ENCODE measurements around the gene JARID2. TPM values are rescaled to one million over a fixed set of nuclear protein-coding genes. Genes with fewer than 3 reads are reported as not detected.

JARID2 gene
- total RNA-seq, 1 experiment from 2014 or later, result 6.0 TPM

DNA sequence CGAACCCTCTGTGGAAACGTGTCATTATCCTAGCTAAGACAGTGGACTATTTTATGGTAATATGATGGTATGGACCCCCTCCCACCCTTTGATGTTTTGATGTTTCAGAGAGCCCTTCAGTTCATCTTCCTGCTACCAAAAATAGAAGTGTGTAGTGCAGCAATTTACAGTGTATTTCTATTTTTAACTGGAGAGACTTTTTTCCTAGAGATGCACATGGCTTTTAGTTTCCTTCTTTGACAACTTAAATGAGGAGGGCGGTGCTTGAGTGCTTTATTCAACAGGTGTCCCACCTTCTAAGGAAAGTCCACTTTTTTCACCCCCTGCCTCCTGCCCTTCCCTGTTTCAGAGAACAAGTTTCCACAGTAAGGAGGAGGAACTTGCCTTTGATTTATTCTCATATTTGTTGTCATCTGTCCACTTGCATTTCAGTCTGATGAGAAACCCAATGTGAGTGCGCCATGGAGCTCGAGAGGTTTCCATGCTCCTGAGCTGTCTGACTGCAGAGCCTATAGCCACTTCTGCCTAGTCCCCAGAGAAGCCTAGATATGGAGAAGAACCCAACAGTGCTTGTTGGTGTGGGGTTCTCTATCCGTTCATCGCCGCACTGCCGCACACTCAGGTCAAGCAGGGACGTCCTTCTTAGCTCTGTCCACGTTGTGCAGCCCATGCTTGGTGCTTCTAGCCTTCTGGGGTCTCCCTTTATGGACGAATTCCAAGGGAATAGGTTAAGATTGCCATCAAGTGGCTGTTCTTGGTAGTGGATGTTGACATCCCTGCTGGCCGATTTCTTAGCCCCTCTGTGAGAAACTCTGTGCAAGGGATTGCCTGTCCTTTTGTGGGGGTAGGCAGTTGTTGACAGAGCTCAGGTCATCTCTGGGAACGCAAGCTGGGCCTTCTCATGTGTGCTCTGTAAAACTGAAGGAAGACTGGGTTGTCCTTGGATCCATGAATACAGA is 144.2 kb downstream of the JARID2 start:
- ATAC-seq (peak; percentile 70), DNase-seq (ENCODE audit: low read depth, low spot score) (peak; percentile 17)
- CTCF ChIA-PET, result no interaction called here
- no peaks in the 10 kb centered on the region for H3K27me3 ChIP-seq (ENCODE audit: control insufficient read depth, insufficient read depth, low read length)
- no peaks in the 10 kb centered on the region for H3K4me1 ChIP-seq (ENCODE audit: control insufficient read depth, insufficient read depth, low read length)
- no peak overlapping the region for H3K4me3 ChIP-seq (ENCODE audit: low read depth in 2 of 2, low read length in 2 of 2)
- no peaks in the 10 kb centered on the region for H3K36me3 ChIP-seq (ENCODE audit: control insufficient read depth, insufficient read depth, low read length)
- intact Hi-C loops (cut with micrococcal nuclease; ENCODE audit: unreplicated experiment) (no loop called here), in situ Hi-C loops (cut with HindIII; ENCODE audit: low pct_unique_long_range_greater_than_20kb, low sequenced_read_pairs) (no loop called here)
- TF ChIP-seq SIN3A (IDR thresholded peaks at IDR 0.05; ENCODE audit: borderline replicate concordance, insufficient read depth, low read depth, low read length), result no peak
- TF ChIP-seq, protein P1, sequence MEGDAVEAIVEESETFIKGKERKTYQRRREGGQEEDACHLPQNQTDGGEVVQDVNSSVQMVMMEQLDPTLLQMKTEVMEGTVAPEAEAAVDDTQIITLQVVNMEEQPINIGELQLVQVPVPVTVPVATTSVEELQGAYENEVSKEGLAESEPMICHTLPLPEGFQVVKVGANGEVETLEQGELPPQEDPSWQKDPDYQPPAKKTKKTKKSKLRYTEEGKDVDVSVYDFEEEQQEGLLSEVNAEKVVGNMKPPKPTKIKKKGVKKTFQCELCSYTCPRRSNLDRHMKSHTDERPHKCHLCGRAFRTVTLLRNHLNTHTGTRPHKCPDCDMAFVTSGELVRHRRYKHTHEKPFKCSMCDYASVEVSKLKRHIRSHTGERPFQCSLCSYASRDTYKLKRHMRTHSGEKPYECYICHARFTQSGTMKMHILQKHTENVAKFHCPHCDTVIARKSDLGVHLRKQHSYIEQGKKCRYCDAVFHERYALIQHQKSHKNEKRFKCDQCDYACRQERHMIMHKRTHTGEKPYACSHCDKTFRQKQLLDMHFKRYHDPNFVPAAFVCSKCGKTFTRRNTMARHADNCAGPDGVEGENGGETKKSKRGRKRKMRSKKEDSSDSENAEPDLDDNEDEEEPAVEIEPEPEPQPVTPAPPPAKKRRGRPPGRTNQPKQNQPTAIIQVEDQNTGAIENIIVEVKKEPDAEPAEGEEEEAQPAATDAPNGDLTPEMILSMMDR (IDR thresholded peaks at IDR 0.05), result peak; percentile 78
- BruUV-seq (replicated peaks), result no TSS peak
- POLR2A ChIA-PET, result no interaction called here
- H3K27ac ChIP-seq (ENCODE audit: low read length), result no peak overlapping the region
- H3K9me3 ChIP-seq (ENCODE audit: control insufficient read depth, insufficient read depth, low read depth, low read length), result no peaks in the 10 kb centered on the region

DNA sequence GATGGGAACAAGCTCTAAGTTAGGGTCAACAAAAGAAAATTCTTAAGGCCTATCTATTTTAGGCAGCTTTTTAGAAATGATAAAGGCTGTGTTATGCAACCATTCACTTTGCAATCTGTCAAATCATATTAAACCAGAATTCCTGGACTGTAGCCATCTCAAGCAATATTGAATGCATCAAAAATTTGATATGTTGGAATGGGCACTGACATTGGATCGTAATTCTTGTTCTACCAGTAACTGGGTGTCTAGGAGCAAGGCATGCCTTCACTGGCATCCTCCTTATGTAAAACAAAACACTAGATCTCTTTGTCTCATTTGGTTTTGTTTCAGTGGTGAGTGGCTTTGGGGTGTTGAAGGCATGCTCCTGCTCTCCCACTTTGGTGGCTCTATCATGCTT is 145.6 kb downstream of the JARID2 start:
- Histone ChIP-seq H3K4me1 (ENCODE audit: control insufficient read depth, insufficient read depth, low read length) (no peaks in the 10 kb centered on the region), H3K27ac (ENCODE audit: low read length) (no peak overlapping the region), H3K27me3 (ENCODE audit: control insufficient read depth, insufficient read depth, low read length) (no peaks in the 10 kb centered on the region), H3K36me3 (ENCODE audit: control insufficient read depth, insufficient read depth, low read length) (no peaks in the 10 kb centered on the region), H3K9me3 (ENCODE audit: control insufficient read depth, insufficient read depth, low read depth, low read length) (no peaks in the 10 kb centered on the region), H3K4me3 (ENCODE audit: low read depth in 2 of 2, low read length in 2 of 2) (no peak overlapping the region)
- TF ChIP-seq SIN3A (IDR thresholded peaks at IDR 0.05; ENCODE audit: borderline replicate concordance, insufficient read depth, low read depth, low read length) (no peak), POLR2AphosphoS5 (IDR thresholded peaks at IDR 0.05; ENCODE audit: low read depth, low read length) (no peak), TCF7L2 (IDR thresholded peaks at IDR 0.05; ENCODE audit: low read depth, low read length) (no peak)
- TF ChIP-seq, protein P1 (IDR thresholded peaks at IDR 0.05), result no peak
- TF ChIP-seq, protein P2, sequence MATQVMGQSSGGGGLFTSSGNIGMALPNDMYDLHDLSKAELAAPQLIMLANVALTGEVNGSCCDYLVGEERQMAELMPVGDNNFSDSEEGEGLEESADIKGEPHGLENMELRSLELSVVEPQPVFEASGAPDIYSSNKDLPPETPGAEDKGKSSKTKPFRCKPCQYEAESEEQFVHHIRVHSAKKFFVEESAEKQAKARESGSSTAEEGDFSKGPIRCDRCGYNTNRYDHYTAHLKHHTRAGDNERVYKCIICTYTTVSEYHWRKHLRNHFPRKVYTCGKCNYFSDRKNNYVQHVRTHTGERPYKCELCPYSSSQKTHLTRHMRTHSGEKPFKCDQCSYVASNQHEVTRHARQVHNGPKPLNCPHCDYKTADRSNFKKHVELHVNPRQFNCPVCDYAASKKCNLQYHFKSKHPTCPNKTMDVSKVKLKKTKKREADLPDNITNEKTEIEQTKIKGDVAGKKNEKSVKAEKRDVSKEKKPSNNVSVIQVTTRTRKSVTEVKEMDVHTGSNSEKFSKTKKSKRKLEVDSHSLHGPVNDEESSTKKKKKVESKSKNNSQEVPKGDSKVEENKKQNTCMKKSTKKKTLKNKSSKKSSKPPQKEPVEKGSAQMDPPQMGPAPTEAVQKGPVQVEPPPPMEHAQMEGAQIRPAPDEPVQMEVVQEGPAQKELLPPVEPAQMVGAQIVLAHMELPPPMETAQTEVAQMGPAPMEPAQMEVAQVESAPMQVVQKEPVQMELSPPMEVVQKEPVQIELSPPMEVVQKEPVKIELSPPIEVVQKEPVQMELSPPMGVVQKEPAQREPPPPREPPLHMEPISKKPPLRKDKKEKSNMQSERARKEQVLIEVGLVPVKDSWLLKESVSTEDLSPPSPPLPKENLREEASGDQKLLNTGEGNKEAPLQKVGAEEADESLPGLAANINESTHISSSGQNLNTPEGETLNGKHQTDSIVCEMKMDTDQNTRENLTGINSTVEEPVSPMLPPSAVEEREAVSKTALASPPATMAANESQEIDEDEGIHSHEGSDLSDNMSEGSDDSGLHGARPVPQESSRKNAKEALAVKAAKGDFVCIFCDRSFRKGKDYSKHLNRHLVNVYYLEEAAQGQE (IDR thresholded peaks at IDR 0.05; ENCODE audit: insufficient read depth in 1 of 2, low read depth in 2 of 2, low read length in 1 of 2), result no peak
- no peak for ATAC-seq
- ChIA-PET CTCF (no interaction called here), POLR2A (no interaction called here)
- BruUV-seq (replicated peaks), result no TSS peak
- DNase-seq (ENCODE audit: low read depth, low spot score), result no peak
- in situ Hi-C loops (cut with HindIII; ENCODE audit: low pct_unique_long_range_greater_than_20kb, low sequenced_read_pairs), result no loop called here
- intact Hi-C loops (cut with micrococcal nuclease; ENCODE audit: unreplicated experiment), result no loop called here
